ENCODE data around the gene CTSL. TPM values are rescaled to one million over a fixed set of nuclear protein-coding genes. Genes with fewer than 3 reads are reported as not detected.

Gene CTSL
- total and polyA plus RNA-seq, 5 donors from 2014 or later = 1.2 to 10.6 (median 2.8) TPM

GRCh38 chr9:87731321-87731720 is 5.4 kb downstream of the CTSL start:
- H3K27ac ChIP-seq (ENCODE audit: insufficient read depth, low read length, poor library complexity, severe bottlenecking) = no peak overlapping the region
- H3K27me3 Mint-ChIP-seq = peaks cover 11% of the 10 kb centered on the region
- no peak for ATAC-seq (ENCODE audit: low read depth in 2 of 2)

GRCh38 chr9:87732344-87732743 is 6.4 kb downstream of the CTSL start:
- H3K4me3 Mint-ChIP-seq = no peak overlapping the region
- Histone ChIP-seq H3K27me3 (ENCODE audit: control insufficient read depth, insufficient read depth, low read length) (no peaks in the 10 kb centered on the region), H3K36me3 (ENCODE audit: control insufficient read depth, insufficient read depth, low read length) (no peaks in the 10 kb centered on the region), H3K4me1 (ENCODE audit: control insufficient read depth, insufficient read depth, low read length, poor library complexity, severe bottlenecking) (no peaks in the 10 kb centered on the region), H3K4me3 (ENCODE audit: low read depth, low read length) (no peak overlapping the region), H3K27ac (ENCODE audit: insufficient read depth, low read length, poor library complexity, severe bottlenecking) (no peak overlapping the region), H3K9me3 (ENCODE audit: control insufficient read depth in 2 of 2, low read length in 2 of 2) (no peaks in the 10 kb centered on the region)
- DNase-seq (no peak), ATAC-seq (ENCODE audit: low read depth in 2 of 2) (no peak)
- H3K36me3 Mint-ChIP-seq = peaks cover 3% of the 10 kb centered on the region
- H3K27me3 Mint-ChIP-seq = peaks cover 7% of the 10 kb centered on the region
- H3K4me1 Mint-ChIP-seq = peaks cover 0 to 15% (median under 1%) of the 10 kb centered on the region in 4 donors
- no peak overlapping the region for H3K27ac Mint-ChIP-seq
- peaks cover 0 to 2% (median 0%) of the 10 kb centered on the region in 7 donors for H3K9me3 Mint-ChIP-seq

More at GRCh38 chr9:87731321-87731720, 5.4 kb downstream of the CTSL start:
- H3K4me3 Mint-ChIP-seq = no peak overlapping the region
- peaks cover 3% of the 10 kb centered on the region for H3K36me3 Mint-ChIP-seq
- peaks cover 0 to 1% (median 0%) of the 10 kb centered on the region in 7 donors for H3K9me3 Mint-ChIP-seq
- no peak overlapping the region for H3K4me3 ChIP-seq (ENCODE audit: low read depth, low read length)
- no peaks in the 10 kb centered on the region for H3K36me3 ChIP-seq (ENCODE audit: control insufficient read depth, insufficient read depth, low read length)
- peaks cover 0 to 17% (median under 1%) of the 10 kb centered on the region in 4 donors for H3K4me1 Mint-ChIP-seq
- no peak for DNase-seq
- no peak overlapping the region for H3K27ac Mint-ChIP-seq
- peaks cover 4% of the 10 kb centered on the region for H3K27me3 ChIP-seq (ENCODE audit: control insufficient read depth, insufficient read depth, low read length)
- no peaks in the 10 kb centered on the region for H3K9me3 ChIP-seq (ENCODE audit: control insufficient read depth in 2 of 2, low read length in 2 of 2)
- peaks cover 3% of the 10 kb centered on the region for H3K4me1 ChIP-seq (ENCODE audit: control insufficient read depth, insufficient read depth, low read length, poor library complexity, severe bottlenecking)

DNA sequence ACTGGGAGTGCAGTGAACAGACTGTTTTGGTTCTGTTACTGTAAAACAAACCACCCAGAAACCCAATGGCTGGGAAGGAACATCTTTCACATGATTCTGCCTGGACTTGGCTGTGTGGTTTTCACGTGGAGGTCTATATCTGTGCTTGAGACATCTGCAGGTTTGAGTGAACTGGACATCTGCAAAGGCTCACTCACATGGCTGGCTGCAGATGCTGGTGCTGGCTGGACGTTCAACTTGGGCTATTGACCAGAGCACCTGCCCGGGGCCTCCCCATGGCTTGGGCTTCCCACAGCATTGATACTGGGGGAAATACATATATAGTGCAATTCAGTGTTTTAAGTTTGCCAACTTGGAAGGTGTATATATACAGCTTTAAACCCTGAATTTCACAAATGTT is 6.8 kb downstream of the CTSL start:
- H3K4me3 Mint-ChIP-seq = no peak overlapping the region
- H3K4me3 ChIP-seq (ENCODE audit: low read depth, low read length) = no peak overlapping the region
- ATAC-seq (ENCODE audit: low read depth in 2 of 2) (no peak), DNase-seq (no peak)
- H3K4me1 Mint-ChIP-seq = peaks cover 0 to 14% (median under 1%) of the 10 kb centered on the region in 4 donors
- peaks cover 0 to 2% (median 0%) of the 10 kb centered on the region in 7 donors for H3K9me3 Mint-ChIP-seq
- H3K4me1 ChIP-seq (ENCODE audit: control insufficient read depth, insufficient read depth, low read length, poor library complexity, severe bottlenecking) = no peaks in the 10 kb centered on the region
- peaks cover 7% of the 10 kb centered on the region for H3K27me3 Mint-ChIP-seq
- no peaks in the 10 kb centered on the region for H3K36me3 ChIP-seq (ENCODE audit: control insufficient read depth, insufficient read depth, low read length)
- no peak overlapping the region for H3K27ac ChIP-seq (ENCODE audit: insufficient read depth, low read length, poor library complexity, severe bottlenecking)
- no peak overlapping the region for H3K27ac Mint-ChIP-seq
- no peaks in the 10 kb centered on the region for H3K27me3 ChIP-seq (ENCODE audit: control insufficient read depth, insufficient read depth, low read length)
- H3K9me3 ChIP-seq (ENCODE audit: control insufficient read depth in 2 of 2, low read length in 2 of 2) = no peaks in the 10 kb centered on the region
- H3K36me3 Mint-ChIP-seq = peaks cover 3% of the 10 kb centered on the region

DNA sequence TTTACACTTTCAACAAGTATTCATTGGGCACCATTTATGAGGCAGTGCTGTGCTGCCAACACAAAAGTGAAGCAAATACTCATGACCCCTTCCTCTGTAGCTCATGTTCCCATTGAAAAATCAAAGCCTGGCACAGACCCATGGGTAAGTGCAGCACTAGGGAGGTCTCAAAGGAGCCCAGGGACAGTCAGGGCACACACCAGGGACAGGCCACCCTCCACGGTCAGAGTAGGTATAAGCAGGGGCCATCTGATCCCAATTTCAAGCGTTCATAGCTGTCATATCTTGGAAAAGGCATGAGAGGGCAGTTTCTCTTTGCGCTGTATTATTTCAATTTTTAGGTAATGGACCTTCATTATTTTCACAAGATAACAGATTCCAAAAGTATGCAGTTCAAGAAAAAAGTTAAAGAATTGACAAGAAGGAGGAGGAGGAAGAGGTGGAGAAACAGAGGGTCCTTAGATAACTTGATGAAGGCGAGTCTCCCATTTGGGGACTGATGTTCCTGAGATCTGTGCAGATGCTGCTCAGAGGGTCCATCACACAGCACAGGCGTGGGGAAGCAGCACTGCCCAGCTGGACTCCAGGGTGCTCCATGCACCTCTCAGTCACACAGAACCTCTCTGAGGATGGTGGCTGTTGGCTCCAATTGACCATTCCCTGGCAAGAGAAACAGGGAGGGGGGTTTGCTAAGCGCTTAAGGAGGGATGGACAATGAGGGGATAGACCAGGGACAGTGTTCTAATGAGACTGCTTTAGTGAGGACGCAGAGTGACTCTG is 7.5 kb downstream of the CTSL start:
- Mint-ChIP-seq H3K9me3 (peaks cover 0 to 4% (median 0%) of the 10 kb centered on the region in 7 donors), H3K27ac (no peak overlapping the region), H3K27me3 (peaks cover 7% of the 10 kb centered on the region), H3K36me3 (peaks cover 3% of the 10 kb centered on the region), H3K4me3 (no peak overlapping the region), H3K4me1 (peaks cover 0 to 7% (median 0%) of the 10 kb centered on the region in 4 donors)
- H3K9me3 ChIP-seq (ENCODE audit: control insufficient read depth in 2 of 2, low read length in 2 of 2) = no peaks in the 10 kb centered on the region
- no peak overlapping the region for H3K27ac ChIP-seq (ENCODE audit: insufficient read depth, low read length, poor library complexity, severe bottlenecking)
- H3K27me3 ChIP-seq (ENCODE audit: control insufficient read depth, insufficient read depth, low read length) = no peaks in the 10 kb centered on the region
- H3K36me3 ChIP-seq (ENCODE audit: control insufficient read depth, insufficient read depth, low read length) = no peaks in the 10 kb centered on the region
- DNase-seq (no peak), ATAC-seq (ENCODE audit: low read depth in 2 of 2) (no peak)
- H3K4me3 ChIP-seq (ENCODE audit: low read depth, low read length) = no peak overlapping the region
- no peaks in the 10 kb centered on the region for H3K4me1 ChIP-seq (ENCODE audit: control insufficient read depth, insufficient read depth, low read length, poor library complexity, severe bottlenecking)

- H3K9me3 Mint-ChIP-seq = peaks cover 0 to 4% (median 0%) of the 10 kb centered on the region in 7 donors
- DNase-seq (no peak), ATAC-seq (ENCODE audit: low read depth in 2 of 2) (no peak)
- H3K4me3 Mint-ChIP-seq = no peak overlapping the region
- Histone ChIP-seq H3K4me3 (ENCODE audit: low read depth, low read length) (no peak overlapping the region), H3K9me3 (ENCODE audit: control insufficient read depth in 2 of 2, low read length in 2 of 2) (no peaks in the 10 kb centered on the region), H3K27me3 (ENCODE audit: control insufficient read depth, insufficient read depth, low read length) (no peaks in the 10 kb centered on the region), H3K27ac (ENCODE audit: insufficient read depth, low read length, poor library complexity, severe bottlenecking) (no peak overlapping the region), H3K4me1 (ENCODE audit: control insufficient read depth, insufficient read depth, low read length, poor library complexity, severe bottlenecking) (no peaks in the 10 kb centered on the region), H3K36me3 (ENCODE audit: control insufficient read depth, insufficient read depth, low read length) (no peaks in the 10 kb centered on the region)
- peaks cover 7% of the 10 kb centered on the region for H3K27me3 Mint-ChIP-seq
- no peak overlapping the region for H3K27ac Mint-ChIP-seq
- H3K4me1 Mint-ChIP-seq = peaks cover 0 to under 1% (median 0%) of the 10 kb centered on the region in 4 donors
- H3K36me3 Mint-ChIP-seq = peaks cover 3% of the 10 kb centered on the region
These were observed 8.2 kb downstream of the CTSL start for GRCh38 chr9:87734106-87734505.

DNA sequence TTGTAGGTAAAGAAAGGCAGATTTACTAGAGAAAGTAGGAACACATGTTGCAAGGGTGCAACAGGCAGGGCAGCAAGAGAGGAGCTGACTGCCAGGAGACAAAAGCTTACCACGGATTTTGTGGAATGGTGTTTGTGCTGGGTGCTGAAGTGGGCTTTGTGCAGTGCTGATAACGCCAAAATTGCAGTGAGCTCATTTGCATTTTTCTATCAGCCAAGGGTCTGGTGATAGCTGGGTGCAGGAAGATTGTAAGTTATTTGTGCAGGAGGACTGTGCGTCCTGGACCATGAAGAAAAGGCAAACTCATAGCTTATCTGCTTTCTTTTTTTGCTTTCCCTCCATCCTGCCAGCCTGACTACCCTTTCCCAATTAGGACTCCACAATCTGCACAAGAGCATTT is 13.6 kb downstream of the CTSL start:
- ATAC-seq (ENCODE audit: low read depth in 2 of 2) (no peak), DNase-seq (no peak)
- Mint-ChIP-seq H3K4me3 (no peak overlapping the region), H3K27me3 (peaks cover 11% of the 10 kb centered on the region), H3K36me3 (no peaks in the 10 kb centered on the region), H3K9me3 (peaks cover 0 to 10% (median 6%) of the 10 kb centered on the region in 7 donors), H3K27ac (no peak overlapping the region), H3K4me1 (peaks cover 0 to 6% (median 1%) of the 10 kb centered on the region in 4 donors)
- Histone ChIP-seq H3K27me3 (ENCODE audit: control insufficient read depth, insufficient read depth, low read length) (no peaks in the 10 kb centered on the region), H3K36me3 (ENCODE audit: control insufficient read depth, insufficient read depth, low read length) (no peaks in the 10 kb centered on the region), H3K4me1 (ENCODE audit: control insufficient read depth, insufficient read depth, low read length, poor library complexity, severe bottlenecking) (no peaks in the 10 kb centered on the region), H3K4me3 (ENCODE audit: low read depth, low read length) (no peak overlapping the region), H3K27ac (ENCODE audit: insufficient read depth, low read length, poor library complexity, severe bottlenecking) (no peak overlapping the region), H3K9me3 (ENCODE audit: control insufficient read depth in 2 of 2, low read length in 2 of 2) (peaks cover 3 to 6% of the 10 kb centered on the region in 2 experiments)

GRCh38 chr9:87740209-87740608 is 14.3 kb downstream of the CTSL start:
- no peak for ATAC-seq (ENCODE audit: low read depth in 2 of 2)

GRCh38 chr9:87741326-87741725 is 15.4 kb downstream of the CTSL start:
- peaks cover 3 to 6% of the 10 kb centered on the region in 2 experiments for H3K9me3 ChIP-seq (ENCODE audit: control insufficient read depth in 2 of 2, low read length in 2 of 2)
- H3K4me3 ChIP-seq (ENCODE audit: low read depth, low read length) = no peak overlapping the region
- H3K4me1 ChIP-seq (ENCODE audit: control insufficient read depth, insufficient read depth, low read length, poor library complexity, severe bottlenecking) = no peaks in the 10 kb centered on the region
- Mint-ChIP-seq H3K27ac (no peak overlapping the region), H3K9me3 (peaks cover 0 to 10% (median 6%) of the 10 kb centered on the region in 7 donors), H3K4me3 (no peak overlapping the region), H3K27me3 (peaks cover 8% of the 10 kb centered on the region), H3K36me3 (no peaks in the 10 kb centered on the region), H3K4me1 (peaks cover 0 to 6% (median 1%) of the 10 kb centered on the region in 4 donors)
- H3K27me3 ChIP-seq (ENCODE audit: control insufficient read depth, insufficient read depth, low read length) = no peaks in the 10 kb centered on the region
- ATAC-seq (ENCODE audit: low read depth in 2 of 2) (no peak), DNase-seq (no peak)
- no peak overlapping the region for H3K27ac ChIP-seq (ENCODE audit: insufficient read depth, low read length, poor library complexity, severe bottlenecking)
- no peaks in the 10 kb centered on the region for H3K36me3 ChIP-seq (ENCODE audit: control insufficient read depth, insufficient read depth, low read length)

More at GRCh38 chr9:87740209-87740608, 14.3 kb downstream of the CTSL start:
- Mint-ChIP-seq H3K36me3 (no peaks in the 10 kb centered on the region), H3K9me3 (peaks cover 0 to 10% (median 6%) of the 10 kb centered on the region in 7 donors), H3K4me3 (no peak overlapping the region), H3K4me1 (peaks cover 0 to 6% (median 1%) of the 10 kb centered on the region in 4 donors), H3K27me3 (peaks cover 10% of the 10 kb centered on the region), H3K27ac (no peak overlapping the region)
- Histone ChIP-seq H3K27ac (ENCODE audit: insufficient read depth, low read length, poor library complexity, severe bottlenecking) (no peak overlapping the region), H3K4me3 (ENCODE audit: low read depth, low read length) (no peak overlapping the region), H3K36me3 (ENCODE audit: control insufficient read depth, insufficient read depth, low read length) (no peaks in the 10 kb centered on the region), H3K27me3 (ENCODE audit: control insufficient read depth, insufficient read depth, low read length) (no peaks in the 10 kb centered on the region), H3K4me1 (ENCODE audit: control insufficient read depth, insufficient read depth, low read length, poor library complexity, severe bottlenecking) (no peaks in the 10 kb centered on the region), H3K9me3 (ENCODE audit: control insufficient read depth in 2 of 2, low read length in 2 of 2) (peaks cover 3 to 6% of the 10 kb centered on the region in 2 experiments)
- DNase-seq = no peak
